Heart right ventricle (tissue), 16 donors: Measurements from ENCODE around the gene KRT82. TPM values are rescaled to one million over a fixed set of nuclear protein-coding genes. Genes with fewer than 3 reads are reported as not detected.

Source experiments
- ATAC-seq, 8 donors: fragments of 200-7000 bp; cut with Tn5 transposase; one replicate each; pipeline ENCODE4 v1.9.1; 2020; ENCODE audit warnings: mild to moderate bottlenecking in 8 of 8, moderate library complexity in 8 of 8, moderate number of reproducible peaks in 1 of 8
- DNase-seq, 2 donors: peaks; one replicate each; pipeline ENCODE4 v3.0.0-alpha.2; 2020
- H3K27ac ChIP-seq, 10 donors: fragments of 200-600 bp; sonication (generic) in 2 of 10; one replicate each; pipeline versions ENCODE4 v1.5.0 to v1.8.0; 2020 to 2022; ENCODE audit warnings: mild to moderate bottlenecking in 3 of 10
- H3K27me3 ChIP-seq, 7 donors: fragments of 200-600 bp; one replicate each; pipeline ENCODE4 v1.8.0; 2021 to 2022; ENCODE audit warnings: mild to moderate bottlenecking in 2 of 7
- H3K36me3 ChIP-seq, 9 donors: fragments of 200-600 bp; sonication (generic) in 1 of 9; one replicate each; pipeline versions ENCODE4 v1.5.0 to v1.8.0; 2020 to 2022; ENCODE audit warnings: mild to moderate bottlenecking in 2 of 9
- H3K4me1 ChIP-seq, 9 donors: fragments of 200-600 bp; sonication (generic) in 1 of 9; one replicate each; pipeline versions ENCODE4 v1.5.0 to v1.8.0; 2020 to 2022; ENCODE audit warnings: mild to moderate bottlenecking in 4 of 9
- H3K4me3 ChIP-seq, 10 donors: fragments of 200-600 bp; sonication (generic) in 2 of 10; one replicate each; pipeline versions ENCODE4 v1.5.0 to v1.8.0; 2020 to 2022; ENCODE audit warnings: mild to moderate bottlenecking in 7 of 10, moderate library complexity in 2 of 10
- H3K9me3 ChIP-seq, 11 donors: fragments of 200-600 bp in 10 of 11; sonication (generic) in 2 of 11; one replicate each; pipeline versions ENCODE4 v1.5.0 to v1.8.0; 2013 to 2022; ENCODE audit warnings: mild to moderate bottlenecking in 2 of 11, control low read depth in 1 of 11, moderate library complexity in 1 of 11
- CTCF ChIP-seq, 9 donors: fragments of 200-600 bp; sonication (generic) in 2 of 9; IDR thresholded peaks; one replicate each; pipeline versions ENCODE4 v1.5.0 to v1.8.0; 2021 to 2022; ENCODE audit warnings: antibody characterized with exemption in 9 of 9, mild to moderate bottlenecking in 5 of 9, moderate library complexity in 1 of 9
- whole genome bisulfite sequencing, 2 donors: extraction: QIAGEN DNeasy Blood & Tissue Kit; methylation state at CpG; one replicate each; pipeline ENCODE4 v1.1.7; 2013; ENCODE audit warnings: inconsistent platforms in 1 of 2; 5-methylcytosine and 5-hydroxymethylcytosine counted together
- intact Hi-C, 10 donors: fragments of 100-400 bp; cut with DNase I; formaldehyde crosslinking; loops; one replicate each; pipeline versions ENCODE4 v1.11.1 to v1.14.2; 2022
- polyA plus RNA-seq, 2 donors: library from polyadenylated mRNA; stranded (reverse); fragments of 200-250 nt; gene quantifications; one replicate each; pipeline ENCODE4 v1.2.3, GENCODE V29; 2013
- total RNA-seq, 10 donors: library from RNA; stranded (reverse); fragmentation: NEBNext Ultra II Directional in 3 of 10; extraction: Animal tissue kit (Norgen Biotek cat#: 25700) in 3 of 10; gene quantifications; one replicate each; pipeline versions ENCODE4 v1.2.1 to v1.2.4, GENCODE V29; 2021 to 2023
- donor health status: Arrhythmogenic right ventricular cardiomyopathy.
- donor health status: ischemic (EF 13 %, LVEDD 7.1; RV severe dilation, severe dysfunction).
- donor health status: healthy with polysubstance abuse.
- donor health status: DM: no; HTN: yes; CAD: no.
- donor health status: DM: no; HTN: no; CAD: no.
- donor health status: ischemic (EF 25% LVEDD 6.9; RV normal size, moderate dysfunction).
- donor health status: ischemic (EF 25% LVEDD 5.7; RV mildly dilated, moderate dysfunction).
- donor health status: healthy.
- donor health status: DM: yes; HTN: yes; CAD: no.
- donor health status: Ischemic cardiomyopathy.
- donor health status: ischemic (EF 35%, LVEDD 5.7; RV mildly dilated, moderate dysfunction).
- donor health status: nonischemic (EF 11% LVEDD 7.7; RV severe dilation, severe dysfunction).
- donor health status: DM: yes; HTN: yes; CAD: no.
- donor health status: PGD.
- donor health status: ischemic (EF 29% LVEDD 5.4; RV normal size, mild dysfunction).
- donor health status: nonischemic (EF 23%, LVEDD 6.1; RV moderate dilation, normal function).

Gene KRT82
- total and polyA plus RNA-seq, 12 donors = not detected

- 80 to 92% methylated on average over 3 of the region's 3 CpGs for WGBS, 2 donors
- no peak for TF ChIP-seq CTCF (IDR thresholded peaks at IDR 0.05)
- DNase-seq = no peak
- Histone ChIP-seq H3K4me3 (no peak overlapping the region), H3K27ac (no peak overlapping the region), H3K27me3 (peaks cover 0 to 35% (median 0%) of the 10 kb centered on the region in 7 donors), H3K9me3 (no peaks in the 10 kb centered on the region), H3K36me3 (no peaks in the 10 kb centered on the region), H3K4me1 (no peaks in the 10 kb centered on the region)
- intact Hi-C loops = no loop called here
- ATAC-seq = no peak
Measured at GRCh38 chr12:52404951-52405350, 1.2 kb downstream of the KRT82 start.

GRCh38 chr12:52403561-52403960 is 2.6 kb downstream of the KRT82 start:
- TF ChIP-seq CTCF (IDR thresholded peaks at IDR 0.05) = no peak
- ATAC-seq (no peak), DNase-seq (no peak)
- H3K27me3 ChIP-seq = peaks cover 0 to 45% (median 7%) of the 10 kb centered on the region in 7 donors
- H3K4me1 ChIP-seq = no peaks in the 10 kb centered on the region
- H3K27ac ChIP-seq = no peak overlapping the region
- intact Hi-C loops = no loop called here
- no peaks in the 10 kb centered on the region for H3K36me3 ChIP-seq
- WGBS, 2 donors = 89 to 92% methylated on average over 9 of the region's 9 CpGs
- H3K9me3 ChIP-seq = no peaks in the 10 kb centered on the region
- no peak overlapping the region for H3K4me3 ChIP-seq

- Histone ChIP-seq H3K4me1 (no peaks in the 10 kb centered on the region), H3K27ac (no peak overlapping the region), H3K36me3 (no peaks in the 10 kb centered on the region), H3K9me3 (no peaks in the 10 kb centered on the region), H3K27me3 (peaks cover 0 to 49% (median 8%) of the 10 kb centered on the region in 7 donors), H3K4me3 (no peak overlapping the region)
- intact Hi-C loops = no loop called here
- DNase-seq = no peak
- WGBS, 2 donors = 43 to 52% methylated on average over 3 of the region's 3 CpGs
- no peak for ATAC-seq
- no peak for TF ChIP-seq CTCF (IDR thresholded peaks at IDR 0.05)
Measured at GRCh38 chr12:52402873-52403540, 3.1 kb downstream of the KRT82 start.

GRCh38 chr12:52402377-52402776 is 3.8 kb downstream of the KRT82 start:
- H3K4me3 ChIP-seq = no peak overlapping the region
- no peaks in the 10 kb centered on the region for H3K9me3 ChIP-seq
- TF ChIP-seq CTCF (IDR thresholded peaks at IDR 0.05) = no peak
- intact Hi-C loops = no loop called here
- H3K36me3 ChIP-seq = no peaks in the 10 kb centered on the region
- H3K4me1 ChIP-seq = no peaks in the 10 kb centered on the region
- WGBS, 2 donors = 94 to 96% methylated on average over 2 of the region's 2 CpGs
- H3K27ac ChIP-seq = no peak overlapping the region
- ATAC-seq (no peak), DNase-seq (no peak)
- H3K27me3 ChIP-seq = peaks cover 0 to 48% (median 8%) of the 10 kb centered on the region in 7 donors
